HG03280 (cell line): ENCODE data around the gene SIK3.

Experiments used
- ATAC-seq: cut with Tn5 transposase; IDR thresholded peaks from one replicate; pipeline ENCODE4 v1.9.1; 2021; ENCODE audit warnings: mild to moderate bottlenecking, moderate library complexity; ENCODE audit not compliant: unreplicated experiment

SIK3 gene

DNA sequence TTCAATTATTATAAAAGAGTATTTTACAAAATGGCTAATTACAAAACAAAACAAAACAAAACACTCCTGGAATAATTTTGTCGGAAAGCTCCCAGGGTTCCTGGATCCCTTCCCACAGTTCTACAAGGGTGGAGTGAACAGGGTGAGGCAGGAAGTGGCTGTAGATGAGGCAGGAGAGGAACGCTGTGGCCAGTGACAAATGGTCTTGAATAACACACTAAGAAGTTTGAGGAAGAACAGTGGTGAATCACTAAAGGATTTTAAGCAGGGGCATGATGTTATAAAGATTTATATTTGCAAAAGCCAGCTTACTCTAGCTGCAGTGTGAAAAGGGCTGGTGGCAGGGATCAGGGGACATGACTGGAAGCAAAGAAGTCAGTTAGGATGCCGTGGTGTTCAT lies 227.0 kb downstream of the SIK3 start:
- no peak for ATAC-seq

DNA sequence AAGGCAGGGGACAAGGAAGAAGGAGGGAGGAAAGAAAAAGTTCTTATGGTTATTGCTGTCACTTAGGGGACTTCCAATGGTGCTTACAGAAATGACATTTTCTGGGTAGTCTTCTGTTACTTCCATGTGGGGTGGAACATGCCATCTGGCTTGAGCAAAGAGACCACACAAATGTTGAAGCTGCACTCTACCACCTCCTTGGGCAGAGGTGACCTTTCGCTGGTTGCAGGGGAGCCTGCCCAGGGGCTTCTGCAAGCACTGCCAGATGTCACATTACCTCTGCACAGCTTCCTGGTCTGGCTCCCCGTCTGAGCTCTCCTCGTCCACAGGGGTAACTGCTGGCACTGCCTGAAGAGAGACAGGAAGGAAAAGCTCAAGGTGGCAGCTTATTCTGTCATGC lies 228.2 kb downstream of the SIK3 start:
- ATAC-seq, result no peak

DNA sequence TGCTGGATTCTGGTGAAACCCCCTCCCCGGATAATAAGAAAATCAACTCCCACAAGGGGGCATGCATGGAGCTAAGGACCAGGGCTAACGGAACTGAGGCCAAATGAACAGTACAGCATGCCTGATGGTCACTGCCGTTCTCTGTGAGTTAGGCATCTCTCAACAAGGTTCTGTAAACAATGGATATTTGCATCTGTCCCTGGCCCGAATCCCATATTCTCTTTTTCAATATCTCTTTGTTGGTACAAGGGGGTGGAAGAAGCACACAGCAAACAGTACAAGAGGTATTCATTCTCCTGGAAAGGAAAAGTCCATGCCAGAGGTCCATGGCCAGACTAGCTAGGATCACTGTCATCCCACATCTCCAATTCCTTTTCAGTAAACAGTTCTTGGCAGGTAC lies 228.6 kb downstream of the SIK3 start:
- ATAC-seq, result no peak

DNA sequence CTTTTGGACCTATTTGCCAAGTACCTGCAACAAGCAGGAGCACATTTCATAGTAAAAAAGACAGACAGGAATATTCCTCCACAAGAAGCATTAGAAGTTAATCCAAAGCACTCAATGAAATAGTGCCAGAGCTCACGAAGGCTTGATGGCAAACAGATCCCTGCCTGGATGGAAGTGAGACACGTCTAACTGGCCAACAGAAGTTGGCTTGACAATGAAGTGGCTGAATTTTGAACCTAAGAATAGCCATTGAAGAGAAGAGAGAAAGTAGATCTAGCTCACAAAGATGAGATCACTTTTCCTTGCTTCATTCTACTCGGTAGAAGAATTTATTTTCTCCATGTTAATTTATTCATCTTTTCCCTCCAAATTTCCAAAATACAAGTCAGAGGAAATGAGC lies 230.2 kb downstream of the SIK3 start:
- no peak for ATAC-seq

DNA sequence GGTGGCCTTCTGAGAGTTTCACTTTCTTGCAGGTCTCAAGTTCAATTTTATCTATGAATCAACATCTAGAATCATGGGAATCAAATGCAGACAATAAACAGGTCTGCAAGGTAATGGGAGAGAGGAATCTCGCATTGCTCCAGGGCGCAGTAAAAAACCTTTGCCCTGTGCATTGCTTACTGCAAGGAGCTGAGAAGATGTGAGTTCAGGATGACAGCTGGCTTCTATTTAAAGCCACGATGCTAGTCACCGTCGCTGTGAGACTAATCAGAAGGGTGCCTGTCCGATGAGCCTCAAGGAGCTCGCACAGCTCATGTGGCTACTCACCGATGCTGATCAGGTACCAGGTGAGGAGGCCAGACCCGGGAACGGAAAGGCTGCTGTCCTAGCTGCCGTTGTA lies 230.6 kb downstream of the SIK3 start:
- no peak for ATAC-seq

DNA sequence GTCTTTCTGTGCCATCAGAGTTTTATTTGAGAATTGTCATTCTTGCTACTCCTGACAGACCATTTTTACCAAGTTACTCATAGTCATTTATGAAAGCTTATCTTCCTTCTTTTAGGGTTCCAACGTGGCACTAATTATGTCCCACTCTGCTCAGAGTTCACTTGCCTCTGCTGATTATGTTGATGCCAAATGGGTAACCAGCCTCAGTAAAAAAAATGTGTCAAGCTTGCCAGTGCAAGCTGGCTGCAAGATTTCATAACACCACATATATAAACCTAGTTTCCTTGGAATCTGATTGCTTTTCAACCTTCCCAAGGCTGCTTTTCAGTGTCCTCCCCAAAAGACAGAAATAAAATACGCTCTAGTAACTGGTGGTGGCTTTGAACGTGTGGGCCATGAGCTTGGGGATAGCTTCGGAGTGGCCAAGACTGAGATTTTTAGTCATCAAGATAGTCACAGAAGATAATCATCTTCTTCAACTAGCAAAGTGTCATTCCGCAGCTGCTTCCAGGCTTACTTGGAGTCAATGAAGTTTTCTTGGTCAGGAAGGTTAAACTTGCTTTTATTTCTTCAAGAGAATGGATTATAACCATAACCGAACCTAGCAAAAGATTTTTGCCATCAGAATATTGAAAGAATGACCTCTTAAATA lies 231.3 kb downstream of the SIK3 start:
- ATAC-seq, result no peak

- ATAC-seq, result no peak
Measured at GRCh38 chr11:116865696-116866095, 232.5 kb downstream of the SIK3 start.

DNA sequence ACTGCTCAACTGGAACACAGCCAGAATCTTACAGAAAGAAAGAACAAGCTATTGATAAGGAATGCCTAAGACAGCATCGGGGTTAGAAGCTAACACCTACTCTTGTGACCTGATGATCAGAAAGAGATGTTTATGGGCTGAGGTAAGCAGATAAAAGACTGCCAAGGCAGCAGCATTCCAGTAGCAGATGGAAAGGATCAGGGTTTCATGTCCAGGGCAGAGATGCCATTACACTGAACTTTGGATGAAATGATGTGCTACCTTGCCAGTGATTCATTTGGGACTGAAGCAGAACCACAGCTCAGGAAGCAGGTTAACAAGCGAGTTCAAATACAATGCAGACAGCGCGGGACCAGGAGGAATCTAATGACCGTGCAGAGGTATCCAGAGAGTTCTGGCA lies 233.7 kb downstream of the SIK3 start:
- ATAC-seq, result no peak

DNA sequence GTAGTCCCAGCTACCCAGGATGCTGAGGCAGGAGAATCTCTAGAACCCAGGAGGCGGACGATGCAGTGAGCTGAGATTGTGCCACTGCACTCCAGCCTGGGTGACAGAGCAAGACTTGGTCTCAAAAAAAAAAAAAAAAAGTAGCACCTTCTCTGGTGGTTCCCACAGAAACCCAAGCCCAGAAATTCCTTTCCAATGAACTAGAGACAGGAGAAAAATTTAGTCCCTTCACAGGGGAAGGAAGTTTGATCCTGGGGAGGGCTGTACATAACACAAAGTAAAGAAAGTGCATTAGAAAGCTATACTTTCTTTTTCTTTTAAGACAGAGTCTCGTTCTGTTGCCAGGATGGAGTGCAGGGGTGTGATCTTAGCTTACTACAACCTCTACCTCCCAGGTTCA lies 235.3 kb downstream of the SIK3 start:
- ATAC-seq, result no peak

DNA sequence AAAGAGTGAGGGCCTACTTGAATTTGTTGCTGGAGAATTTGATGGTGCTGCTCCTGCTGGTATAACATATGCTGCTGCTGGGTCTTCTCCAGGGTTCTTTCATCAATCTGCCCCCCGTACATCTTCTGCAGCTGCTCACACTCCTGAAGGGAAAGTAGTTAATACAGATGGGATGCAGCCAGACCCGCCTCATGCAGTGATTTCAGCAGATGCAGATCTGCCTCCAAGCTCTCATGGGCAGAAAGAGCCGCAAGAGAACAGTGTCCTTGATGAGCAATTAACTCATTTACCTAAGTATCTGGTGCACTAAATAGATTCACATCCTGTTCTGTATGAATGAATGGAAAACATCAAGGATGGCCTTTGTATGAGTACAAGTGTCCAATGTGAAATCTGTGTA lies 236.0 kb downstream of the SIK3 start:
- no peak for ATAC-seq

DNA sequence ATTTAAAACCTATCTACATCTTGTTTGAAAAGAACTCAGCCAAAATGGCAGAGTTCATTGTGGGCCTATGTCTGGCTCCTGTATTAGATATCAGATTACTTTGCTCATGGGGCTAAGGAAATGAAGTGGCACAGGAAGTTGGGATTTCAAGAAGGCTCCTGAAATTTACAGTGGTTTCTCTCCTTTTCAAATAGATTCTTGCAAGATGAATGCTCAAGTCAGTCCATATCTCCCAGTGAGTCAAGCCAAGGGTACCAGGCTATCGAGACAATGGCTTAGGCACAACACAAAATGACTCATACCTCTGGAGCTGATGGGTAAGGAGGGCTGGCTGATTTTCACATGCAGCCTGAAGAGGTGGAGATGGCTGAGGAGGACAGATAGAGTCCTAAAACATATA lies 236.7 kb downstream of the SIK3 start:
- no peak for ATAC-seq

- ATAC-seq, result no peak
Measured at GRCh38 chr11:116860303-116860702, 237.9 kb downstream of the SIK3 start.

- ATAC-seq, result no peak
Measured at GRCh38 chr11:116859175-116859574, 239.1 kb downstream of the SIK3 start.

DNA sequence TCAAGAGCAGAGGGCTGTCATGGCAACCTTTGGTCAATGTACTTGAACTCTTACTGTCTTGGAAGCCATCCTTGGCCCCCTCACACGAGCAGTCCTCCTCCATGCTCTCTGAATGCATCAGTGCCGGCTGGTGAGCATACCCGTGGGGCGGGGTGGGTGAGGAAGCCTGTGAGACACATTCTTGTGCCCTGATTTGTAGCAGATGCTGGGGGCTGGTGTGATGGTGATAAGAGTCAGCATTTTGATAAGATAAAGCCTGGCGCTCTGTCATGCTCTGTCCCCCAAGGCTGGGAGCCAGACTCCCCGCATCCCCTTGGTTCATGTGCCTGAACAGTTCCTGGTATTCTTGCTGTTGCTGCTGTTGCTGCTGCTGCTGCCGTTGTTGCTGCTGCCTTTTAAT lies 240.3 kb downstream of the SIK3 start:
- ATAC-seq, result no peak

DNA sequence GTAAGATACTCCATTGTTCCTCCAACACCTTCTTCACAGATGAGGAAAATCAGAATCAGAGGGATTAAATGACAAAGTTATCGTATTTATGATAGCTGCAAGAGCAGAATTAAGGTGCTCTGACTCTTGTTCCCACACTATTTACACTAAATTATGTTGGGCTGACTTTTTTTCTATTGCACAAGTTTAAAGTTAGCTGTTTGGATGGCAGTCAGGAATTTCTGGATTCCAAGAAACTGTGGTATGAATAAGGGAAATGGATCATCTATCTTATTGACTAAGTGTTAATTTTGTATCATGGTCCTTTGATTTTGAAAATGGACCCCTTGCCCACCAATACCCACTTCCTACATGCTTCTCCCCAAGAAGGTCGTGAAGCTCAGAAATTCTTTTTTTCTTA lies 240.9 kb downstream of the SIK3 start:
- no peak for ATAC-seq

- ATAC-seq, result no peak
Measured at GRCh38 chr11:116856423-116856822, 241.8 kb downstream of the SIK3 start.

DNA sequence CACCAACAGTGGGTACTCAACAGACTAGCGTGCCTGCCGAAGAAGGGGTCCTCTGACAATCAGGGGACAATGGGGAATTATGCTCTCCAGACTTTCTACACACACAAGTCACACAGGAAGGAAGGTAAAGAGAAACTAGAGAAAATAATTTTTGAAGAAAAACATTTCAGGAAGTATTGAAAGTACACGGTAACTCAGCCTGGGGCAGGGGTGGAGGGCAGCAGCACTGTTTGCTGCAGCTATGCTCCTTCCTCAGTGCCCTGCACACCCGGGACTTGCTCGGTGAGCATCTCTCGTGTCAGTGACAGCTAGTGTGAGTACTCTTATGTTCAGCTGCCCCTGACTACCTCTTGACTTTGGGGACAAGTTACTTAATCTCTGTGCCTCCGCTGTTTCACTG lies 242.8 kb downstream of the SIK3 start:
- ATAC-seq, result no peak

DNA sequence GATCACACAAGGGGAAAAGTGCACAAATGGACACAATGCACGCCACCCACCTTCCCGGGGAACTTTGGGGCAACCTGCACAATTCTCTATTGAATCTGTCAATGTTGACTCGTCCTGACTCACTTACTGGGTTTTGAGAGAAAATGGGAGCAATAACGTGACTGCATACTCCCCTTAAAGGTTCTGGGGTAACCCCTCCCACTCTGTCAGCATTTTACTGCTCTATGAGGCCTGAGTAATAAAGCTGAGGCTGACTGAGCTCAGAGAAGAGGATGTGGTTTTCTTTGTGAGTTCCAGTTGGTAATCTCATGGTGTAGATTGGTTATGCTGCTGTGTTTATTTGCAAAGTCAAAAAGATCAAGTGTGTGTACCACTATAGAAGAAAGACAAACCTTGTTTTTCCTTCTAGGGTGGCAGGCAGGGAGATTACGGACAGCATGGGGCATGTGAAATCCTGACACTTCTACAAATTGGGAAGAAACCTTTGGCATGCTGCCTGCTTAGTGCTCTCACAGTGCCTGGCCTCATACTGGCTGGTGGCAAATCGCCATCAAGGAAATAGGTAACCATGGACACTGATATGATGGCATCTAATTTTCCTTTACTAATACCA lies 244.7 kb downstream of the SIK3 start:
- peak; percentile 95 for ATAC-seq

GRCh38 chr11:116852261-116853031 lies 245.8 kb downstream of the SIK3 start:
- no peak for ATAC-seq

- ATAC-seq, result no peak
Measured at GRCh38 chr11:116851626-116852025, 246.6 kb downstream of the SIK3 start.

DNA sequence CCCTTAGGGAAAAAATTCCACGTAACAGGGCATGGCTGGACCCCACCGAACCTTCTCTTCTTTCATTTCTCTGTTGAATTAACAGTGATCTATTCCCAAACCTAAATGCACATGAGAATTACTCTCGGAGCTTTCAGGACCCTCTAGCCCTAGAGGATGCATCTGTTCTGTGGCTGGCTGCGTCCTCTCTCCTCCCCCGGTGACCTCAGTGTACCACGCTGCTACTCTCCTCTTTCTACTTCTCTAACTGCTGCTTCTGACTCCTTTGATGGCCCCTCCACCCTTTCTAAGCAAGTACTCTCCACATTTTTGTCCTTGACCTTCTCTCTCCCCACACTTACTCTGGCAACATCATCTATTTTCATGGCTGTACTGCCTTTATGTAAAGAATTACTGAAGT lies 248.7 kb downstream of the SIK3 start:
- no peak for ATAC-seq

DNA sequence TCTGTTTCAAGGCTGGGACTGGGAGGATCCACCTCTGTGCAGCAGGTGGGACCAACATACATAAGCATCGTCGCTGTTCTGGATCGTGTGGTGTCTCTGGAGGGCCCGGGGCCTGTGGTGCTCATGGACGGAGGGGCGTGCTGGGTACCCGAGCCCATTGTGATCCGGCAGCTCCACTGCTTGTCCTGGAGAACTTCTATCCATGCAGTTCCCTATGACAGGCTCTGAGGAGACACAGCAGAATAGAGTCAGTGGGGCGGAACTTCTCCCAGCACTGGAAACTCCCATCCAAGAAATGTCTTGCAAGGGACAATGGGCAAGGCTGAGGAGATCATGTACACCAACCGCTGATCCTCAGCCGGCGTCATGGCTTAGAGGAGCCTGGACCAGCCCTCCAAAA lies 249.2 kb downstream of the SIK3 start:
- ATAC-seq, result no peak
